HG03064 (cell line): ENCODE data around the gene RASGRF2.

Experiments used
- ATAC-seq: cut with Tn5 transposase; IDR thresholded peaks from one replicate; pipeline ENCODE4 v1.9.1; 2021; ENCODE audit warnings: low read depth; ENCODE audit not compliant: unreplicated experiment

The RASGRF2 gene

GRCh38 chr5:81232464-81233079 lies 272.4 kb downstream of the RASGRF2 start:
- ATAC-seq: no peak

GRCh38 chr5:81233080-81233634 lies 273.0 kb downstream of the RASGRF2 start, which contains the start of gene CKMT2:
TSS of gene CKMT2 (plus strand) at chr5:81233322. CDS start at chr5:81251133, 17,811 bp downstream.
- ATAC-seq: no peak

GRCh38 chr5:81234299-81234698 lies 274.1 kb downstream of the RASGRF2 start:
- no peak for ATAC-seq

GRCh38 chr5:81234801-81235200 lies 274.6 kb downstream of the RASGRF2 start:
- no peak for ATAC-seq

- no peak for ATAC-seq
Measured at GRCh38 chr5:81235287-81236072, 275.3 kb downstream of the RASGRF2 start.

- no peak for ATAC-seq
Measured at GRCh38 chr5:81238460-81238859, 278.3 kb downstream of the RASGRF2 start.

- ATAC-seq: no peak
Measured at GRCh38 chr5:81239613-81240012, 279.4 kb downstream of the RASGRF2 start.

- no peak for ATAC-seq
Measured at GRCh38 chr5:81241001-81241400, 280.8 kb downstream of the RASGRF2 start.

- no peak for ATAC-seq
Measured at GRCh38 chr5:81241961-81242648, 281.9 kb downstream of the RASGRF2 start.

GRCh38 chr5:81242906-81243436 lies 282.8 kb downstream of the RASGRF2 start:
- ATAC-seq: no peak

GRCh38 chr5:81244451-81244850 lies 284.3 kb downstream of the RASGRF2 start:
- no peak for ATAC-seq

- ATAC-seq: no peak
Measured at GRCh38 chr5:81245871-81246235, 285.7 kb downstream of the RASGRF2 start.

GRCh38 chr5:81246697-81247096 lies 286.5 kb downstream of the RASGRF2 start:
- ATAC-seq: no peak

GRCh38 chr5:81247441-81247972 lies 287.3 kb downstream of the RASGRF2 start:
- ATAC-seq: no peak

- no peak for ATAC-seq
Measured at GRCh38 chr5:81249240-81249639, 289.1 kb downstream of the RASGRF2 start.

- ATAC-seq: no peak
Measured at GRCh38 chr5:81250004-81250403, 289.8 kb downstream of the RASGRF2 start.

GRCh38 chr5:81251922-81252321 lies 291.8 kb downstream of the RASGRF2 start:
- ATAC-seq: no peak

- no peak for ATAC-seq
Measured at GRCh38 chr5:81252904-81253303, 292.7 kb downstream of the RASGRF2 start.

- ATAC-seq: no peak
Measured at GRCh38 chr5:81253875-81254274, 293.7 kb downstream of the RASGRF2 start.

GRCh38 chr5:81254886-81255559 lies 294.9 kb downstream of the RASGRF2 start:
- ATAC-seq: no peak
